Activated CD4-positive, alpha-beta T cell treated with anti-CD3 and anti-CD28 coated beads, Interleukin-2, amount 50 U/mL, for 24 hours (primary cell): Measurements from ENCODE around the gene MAMLD1.

ENCODE experiments used
- DNase-seq, 2 donors: peaks; one replicate each; pipeline ENCODE4 v3.0.0-alpha.2; 2020; ENCODE audit warnings: low read depth in 1 of 2, low spot score in 1 of 2

Gene MAMLD1

GRCh38 chrX:150489359-150490015 lies 126.4 kb downstream of the MAMLD1 start:
- no peak for DNase-seq

GRCh38 chrX:150495496-150495895 lies 132.4 kb downstream of the MAMLD1 start:
- DNase-seq = no peak

- no peak for DNase-seq
These were observed 136.1 kb downstream of the MAMLD1 start for GRCh38 chrX:150499240-150499639.

GRCh38 chrX:150502091-150502490 lies 139.0 kb downstream of the MAMLD1 start:
- DNase-seq = no peak

GRCh38 chrX:150502979-150503897 lies 140.1 kb downstream of the MAMLD1 start:
- no peak for DNase-seq

- DNase-seq = no peak
These were observed 140.7 kb downstream of the MAMLD1 start for GRCh38 chrX:150503898-150504219.

- DNase-seq = no peak
These were observed 141.5 kb downstream of the MAMLD1 start for GRCh38 chrX:150504397-150505182.

GRCh38 chrX:150506020-150506419 lies 142.9 kb downstream of the MAMLD1 start:
- DNase-seq = no peak

GRCh38 chrX:150506486-150506885 lies 143.4 kb downstream of the MAMLD1 start:
- DNase-seq = no peak

GRCh38 chrX:150507251-150507856 lies 144.2 kb downstream of the MAMLD1 start:
- DNase-seq = no peak

- no peak for DNase-seq
These were observed 144.9 kb downstream of the MAMLD1 start for GRCh38 chrX:150508018-150508417.

GRCh38 chrX:150508451-150509367 lies 145.6 kb downstream of the MAMLD1 start:
- DNase-seq = no peak

- DNase-seq = no peak
These were observed 146.6 kb downstream of the MAMLD1 start for GRCh38 chrX:150509703-150510102.

GRCh38 chrX:150512461-150512901 lies 149.4 kb downstream of the MAMLD1 start:
- no peak for DNase-seq

- no peak for DNase-seq
These were observed 150.4 kb downstream of the MAMLD1 start for GRCh38 chrX:150513544-150513943.

GRCh38 chrX:150514462-150514861 lies 151.3 kb downstream of the MAMLD1 start:
- no peak for DNase-seq

- DNase-seq = no peak
These were observed 152.7 kb downstream of the MAMLD1 start for GRCh38 chrX:150515801-150516200.

- DNase-seq = no peak
These were observed 154.3 kb downstream of the MAMLD1 start for GRCh38 chrX:150517303-150517910.

- DNase-seq = no peak
These were observed 159.4 kb downstream of the MAMLD1 start for GRCh38 chrX:150522494-150522893.
